Gastroesophageal sphincter (tissue), 3 donors: ENCODE data around the gene MAP7D3.

Experiments used
- CTCF ChIP-seq, 4 experiments: fragments of 200-600 bp in 2 of 4; fragments of 450-650 bp in 2 of 4; sonication (generic) in 1 of 4; IDR thresholded peaks; one replicate each; pipeline ENCODE4 v1.5.1; 2017 to 2019; ENCODE audit warnings: antibody characterized with exemption in 4 of 4, mild to moderate bottlenecking in 2 of 4, moderate library complexity in 2 of 4
- POLR2A ChIP-seq, 2 donors: fragments of 450-650 bp; IDR thresholded peaks; one replicate each; pipeline ENCODE4 v1.6.1; 2017; ENCODE audit warnings: antibody characterized with exemption in 2 of 2, mild to moderate bottlenecking in 2 of 2, moderate library complexity in 1 of 2

- no peak for TF ChIP-seq CTCF (IDR thresholded peaks at IDR 0.05)
- TF ChIP-seq POLR2A (IDR thresholded peaks at IDR 0.05) = no peak
Observed at GRCh38 chrX:136220540-136220939, 30.7 kb downstream of the MAP7D3 start.
